Ovary (tissue), 9 donors: ENCODE data around the gene CD247. TPM values are rescaled to one million over a fixed set of nuclear protein-coding genes. Genes with fewer than 3 reads are reported as not detected.
"Not testable (repeated sequence)": the region's sequence is repeated elsewhere in the genome, so short reads cannot be mapped to it uniquely, and the experiment has no call there.

Source experiments
- DNase-seq, 5 donors: peaks; one replicate each; pipeline ENCODE4 v3.0.0-alpha.2; 2019 to 2020
- H3K27ac ChIP-seq, 2 donors: fragments of 200-600 bp; one replicate each; pipeline versions ENCODE4 v1.5.1 to v1.8.0; 2019 to 2022
- H3K27me3 ChIP-seq: fragments of 200-600 bp; one replicate; pipeline ENCODE4 v1.8.0; 2022
- H3K36me3 ChIP-seq: fragments of 200-600 bp; sonication (generic); one replicate; pipeline ENCODE4 v1.5.1; 2019
- H3K4me1 ChIP-seq: one replicate; pipeline ENCODE4 v1.8.1; 2013; ENCODE audit warnings: mild to moderate bottlenecking, moderate library complexity; ENCODE audit not compliant: insufficient read depth
- H3K4me3 ChIP-seq: fragments of 200-600 bp; sonication (generic); one replicate; pipeline ENCODE4 v1.5.1; 2017
- H3K9me3 ChIP-seq, 2 donors: fragments of 200-600 bp in 1 of 2; sonication (generic) in 1 of 2; one replicate each; pipeline versions ENCODE4 v1.5.1 to v1.8.1; 2013 to 2019; ENCODE audit warnings: mild to moderate bottlenecking in 1 of 2, moderate library complexity in 1 of 2
- CTCF ChIP-seq, 3 donors: fragments of 450-650 bp in 2 of 3; fragments of 200-600 bp in 1 of 3; IDR thresholded peaks; one replicate each; pipeline versions ENCODE4 v1.5.1 to v1.8.0; 2016 to 2022; ENCODE audit warnings: antibody characterized with exemption in 3 of 3, mild to moderate bottlenecking in 1 of 3
- EP300 ChIP-seq: sonication (generic); formaldehyde crosslinking; IDR thresholded peaks from one replicate; pipeline ENCODE4 v1.6.1; 2017; ENCODE audit warnings: antibody characterized with exemption
- POLR2A ChIP-seq: fragments of 450-650 bp; IDR thresholded peaks from one replicate; pipeline ENCODE4 v1.6.1; 2017; ENCODE audit warnings: antibody characterized with exemption, mild to moderate bottlenecking, moderate library complexity
- WGBS, 3 donors: extraction: QIAGEN DNeasy Blood & Tissue Kit in 1 of 3; methylation state at CpG; one replicate each; pipeline versions ENCODE4 v1.1.5 to v1.1.7; 2013 to 2017; 5-methylcytosine and 5-hydroxymethylcytosine counted together
- intact Hi-C, 4 donors: fragments of 100-400 bp; cut with DNase I; formaldehyde crosslinking; loops; one replicate each; pipeline versions ENCODE4 v1.11.0 to v1.15.1; 2022 to 2023
- polyA plus RNA-seq, 2 donors: library from polyadenylated mRNA; stranded (reverse); fragments of 200-250 nt in 1 of 2; fragments of 350-450 nt in 1 of 2; fragmentation: Illumina TruSeq in 1 of 2; extraction: RNeasy Lipid Tissue Mini Kit (QIAGEN cat#74804) in 1 of 2; gene quantifications; one replicate each; pipeline ENCODE4 v1.2.3, GENCODE V29; 2013 to 2014
- total RNA-seq, 7 donors: library from RNA; depleted of rRNA in 2 of 7; stranded (reverse); fragments of >200 nt in 2 of 7; fragmentation: NEBNext Ultra II Directional in 3 of 7; extraction: Animal tissue kit (Norgen Biotek cat#: 25700) in 3 of 7; gene quantifications; one replicate each; pipeline versions ENCODE4 v1.1.0 to v1.2.4, GENCODE V29; 2016 to 2023
- donor health status: DM: no; HTN: no; CAD: no; lungs with moderate emphysema.
- donor health status: DM: no; HTN: no; CAD: no.
- donor health status: Bipolar disorder and iron deficiency.
- donor health status: DM: yes; HTN: yes; CAD: no.
- donor health status: DM: no; HTN: no; CAD: no.
- donor health status: DM: yes; HTN: yes; CAD: no.

CD247 gene
- total and polyA plus RNA-seq, 9 donors: 0.32 to 3.3 (median 0.47) TPM

DNA sequence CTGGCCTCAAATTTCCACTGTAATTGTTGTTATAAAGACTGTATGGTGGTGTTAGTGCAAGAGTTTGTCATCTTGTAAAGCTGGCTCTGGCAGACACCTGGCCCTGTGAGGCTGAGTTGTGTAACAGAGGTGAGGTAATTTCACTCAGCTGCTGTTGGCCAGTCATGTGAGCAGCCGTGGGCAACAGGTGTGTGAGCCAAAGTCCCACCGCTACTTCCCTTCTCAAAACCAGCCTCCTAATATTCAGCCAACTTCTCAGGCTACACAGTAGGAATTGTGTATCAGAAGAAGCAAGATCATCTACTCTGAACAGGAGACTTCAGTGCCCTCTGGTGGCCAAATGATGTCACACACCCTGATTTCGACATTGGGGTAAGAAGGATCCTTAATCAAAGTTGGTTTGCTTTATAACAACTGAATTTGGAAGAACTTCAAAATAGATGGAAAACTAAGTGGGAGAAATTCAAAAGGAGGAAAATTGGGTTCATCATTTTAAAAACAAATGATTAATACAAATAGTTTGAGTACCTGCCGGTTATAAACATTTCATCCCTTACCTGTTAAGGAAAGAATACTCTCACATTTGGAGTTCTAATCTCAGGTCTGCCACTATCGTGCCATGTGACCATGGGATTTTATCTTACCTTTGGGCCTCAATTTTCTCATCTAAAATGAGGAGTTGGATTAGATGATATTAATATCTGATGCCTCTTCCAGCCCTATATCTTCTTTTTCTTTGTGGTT lies 37.8 kb upstream of the CD247 start:
- 8 to 14% (median 13%) methylated on average over 5 of the region's 5 CpGs for WGBS, 3 donors
- H3K27ac ChIP-seq: no peak overlapping the region

DNA sequence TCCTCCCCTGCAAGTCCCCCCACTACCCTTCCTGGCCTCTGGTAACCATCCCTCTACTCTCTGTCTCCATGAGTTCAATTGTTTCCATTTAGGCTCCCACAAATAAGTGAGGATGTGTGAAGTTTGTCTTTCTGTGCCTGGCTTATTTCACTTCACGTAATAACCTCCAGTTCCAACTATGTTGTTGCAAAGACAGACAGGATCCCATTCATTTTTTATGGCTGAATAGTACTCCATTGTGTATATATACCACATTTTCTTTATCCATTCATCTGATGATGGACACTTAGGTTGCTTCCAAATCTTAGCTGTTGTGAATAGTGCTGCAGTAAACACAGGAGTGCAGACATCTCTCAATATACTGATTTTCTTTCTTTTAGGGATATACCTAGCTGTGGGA lies 36.7 kb upstream of the CD247 start:
- WGBS, 3 donors: 92 to 100% (median 98%) methylated on average over 1 of the region's 1 CpG
- H3K27ac ChIP-seq, H3K4me1 ChIP-seq, H3K9me3 ChIP-seq, intact Hi-C loops, DNase-seq, H3K27me3 ChIP-seq, H3K4me3 ChIP-seq, H3K36me3 ChIP-seq: not testable (repeated sequence)

More for the DNA sequence above, 37.8 kb upstream of the CD247 start:
- peak; percentile 57 to 85 (median 77) for DNase-seq
- Histone ChIP-seq H3K27me3 (no peaks in the 10 kb centered on the region), H3K4me1 (peaks cover 7% of the 10 kb centered on the region), H3K4me3 (no peak overlapping the region), H3K9me3 (no peaks in the 10 kb centered on the region), H3K36me3 (no peaks in the 10 kb centered on the region)
- intact Hi-C loops: no loop called here
- TF ChIP-seq POLR2A (no peak), CTCF (IDR thresholded peaks at IDR 0.05) (peak; percentile 69 to 79 (median 79)), EP300 (no peak)

- H3K9me3 ChIP-seq: no peaks in the 10 kb centered on the region
- H3K27ac ChIP-seq: peak overlapping the region in 1 of 2 donors; percentile 29
- peak in 1 of 5 donors; percentile 20 for DNase-seq
- H3K27me3 ChIP-seq: no peaks in the 10 kb centered on the region
- peak overlapping the region; percentile 77 for H3K4me3 ChIP-seq
- peaks cover 7% of the 10 kb centered on the region for H3K4me1 ChIP-seq
- H3K36me3 ChIP-seq: no peaks in the 10 kb centered on the region
- intact Hi-C loops: loop anchor here in 1 of 4 donors (5.0 kb wide), 1 partner anchor 332 kb away; the partner anchor contains the start of gene POU2F1
- 6 to 9% (median 7%) methylated on average over 15 of the region's 15 CpGs for WGBS, 3 donors
- TF ChIP-seq EP300: no peak
These were observed 35.9 kb upstream of the CD247 start for GRCh38 chr1:167554028-167554779.

DNA sequence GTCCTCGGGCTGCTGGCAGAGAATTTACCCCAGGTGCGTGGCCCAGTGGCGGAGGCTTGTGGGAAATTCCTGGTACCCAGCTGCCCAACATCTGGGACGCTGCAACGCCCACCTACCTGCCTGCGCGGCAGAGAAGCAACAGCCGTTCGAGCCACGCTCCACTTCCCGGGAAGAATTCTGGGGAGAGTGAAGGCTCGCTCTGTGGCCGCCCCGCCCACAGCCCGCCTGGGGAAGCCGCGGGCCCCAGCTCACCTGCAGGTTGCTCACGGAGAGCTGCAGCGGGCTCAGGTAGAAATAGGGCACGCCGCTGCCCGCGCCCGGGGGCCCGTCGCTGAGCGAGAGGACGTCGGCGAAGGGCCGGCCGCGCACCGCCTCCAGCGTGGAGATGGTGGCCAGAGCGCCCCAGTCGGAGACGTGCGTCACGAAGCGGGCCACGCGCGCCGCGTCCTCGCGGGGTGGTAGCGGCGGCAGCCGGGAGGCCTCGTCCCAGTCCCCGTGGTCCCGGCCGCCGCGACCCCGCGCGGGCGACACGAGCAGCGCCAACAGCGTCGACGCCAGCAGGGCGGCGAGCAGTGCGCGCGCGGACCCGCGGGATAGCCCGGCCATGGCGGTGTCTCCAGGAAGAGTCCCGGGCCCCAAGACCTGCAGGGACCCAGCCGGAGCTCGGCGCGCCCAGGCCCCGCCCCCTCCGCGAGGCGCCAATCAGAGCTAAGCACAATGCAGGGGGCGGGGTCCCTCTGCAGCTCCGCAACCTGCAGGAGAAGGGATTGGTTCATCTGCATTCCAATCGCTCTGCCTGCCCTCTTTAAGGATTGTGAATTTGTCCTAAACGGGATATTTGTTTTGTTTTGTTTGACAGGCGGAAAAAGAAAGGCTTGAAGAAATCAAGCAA lies 35.1 kb upstream of the CD247 start, which contains the start of gene CREG1:
TSS of gene CREG1 (minus strand) at position 627 of the 892 bp plus-strand sequence.
- H3K27ac ChIP-seq: peak within 1 kb of the TSS; percentile 34 to 89
- no peaks in the 10 kb centered on the region for H3K36me3 ChIP-seq
- DNase-seq: peak; percentile 90 to 94 (median 93)
- 0 to 3% (median 1%) methylated on average over 34 to 90 of the region's 90 CpGs for WGBS, 3 donors
- TF ChIP-seq POLR2A: peak; percentile 90
- TF ChIP-seq CTCF (IDR thresholded peaks at IDR 0.05): peak in 1 of 3 donors; percentile 24
- TF ChIP-seq EP300: no peak
- H3K4me3 ChIP-seq: peak within 1 kb of the TSS; percentile 77
- H3K4me1 ChIP-seq: peaks cover 11% of the 10 kb centered on the region
- no peaks in the 10 kb centered on the region for H3K27me3 ChIP-seq
- intact Hi-C loops: loop anchor here in 1 of 4 donors (5.0 kb wide), 1 partner anchor 331 kb away; the partner anchor contains the start of gene POU2F1
- no peaks in the 10 kb centered on the region for H3K9me3 ChIP-seq

DNA sequence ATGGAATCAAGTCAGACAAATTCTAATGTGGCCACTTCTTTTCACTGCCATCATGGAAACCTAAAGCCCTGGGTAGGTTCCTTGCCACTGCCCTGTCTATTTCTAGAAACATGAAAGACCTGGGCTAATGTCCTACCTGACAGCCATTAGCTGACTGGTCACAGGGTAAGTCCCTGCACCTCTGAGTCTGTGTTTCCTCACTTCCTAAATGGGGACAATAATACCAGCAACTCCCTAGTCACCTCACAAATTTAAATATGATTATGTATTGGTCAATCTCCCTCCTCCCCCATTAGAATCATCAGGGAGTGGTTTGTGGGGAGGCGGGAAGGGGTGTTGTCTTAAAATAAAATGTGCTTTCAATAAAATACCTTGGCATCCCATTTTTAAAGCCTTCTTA lies 33.0 kb upstream of the CD247 start:
- no peak for TF ChIP-seq CTCF (IDR thresholded peaks at IDR 0.05)
- TF ChIP-seq EP300: no peak
- no peak for TF ChIP-seq POLR2A
- Histone ChIP-seq H3K27ac (no peak overlapping the region), H3K36me3 (no peaks in the 10 kb centered on the region), H3K9me3 (no peaks in the 10 kb centered on the region), H3K27me3 (no peaks in the 10 kb centered on the region), H3K4me3 (no peak overlapping the region), H3K4me1 (peaks cover 11% of the 10 kb centered on the region)
- no peak for DNase-seq
- intact Hi-C loops: loop anchor here in 1 of 4 donors (5.0 kb wide), 1 partner anchor 329 kb away; the partner anchor contains the start of gene POU2F1
- WGBS, 3 donors: 96 to 100% (median 96%) methylated on average over 1 of the region's 1 CpG
